PC-9 (cell line): Measurements from ENCODE around the gene CBFA2T3. TPM values are rescaled to one million over a fixed set of nuclear protein-coding genes. Genes with fewer than 3 reads are reported as not detected.

Experiments
- BruUV-seq: library from RNA; stranded (reverse); fragments of 400-500 nt; replicated peaks from 2 replicates; lab custom pipeline; 2021; lab: Mats Ljungman, UMichigan
- CTCF ChIA-PET: fragments of 300-600 bp; sonication (Branson Sonifier 250); formaldehyde crosslinking; loops from one replicate; lab custom pipeline; 2022; ENCODE audit warnings: antibody characterized with exemption; lab: Charles Lee
- POLR2A ChIA-PET: fragments of 300-600 bp; sonication (Branson Sonifier 250); formaldehyde crosslinking; loops from one replicate; lab custom pipeline; 2022; ENCODE audit warnings: antibody characterized with exemption; ENCODE audit not compliant: unreplicated experiment; lab: Charles Lee
- DNase-seq, 2 experiments: peaks; one replicate each; pipeline versions ENCODE4 v3.0.0 to v3.0.0-alpha.2; 2015 to 2022; ENCODE audit warnings: mixed read lengths in 1 of 2
- H2AFZ ChIP-seq: fragments of 200-600 bp; sonication (generic); 2 replicates; pipeline ENCODE4 v1.8.1; 2017; ENCODE audit warnings: antibody characterized with exemption
- H3F3A ChIP-seq: fragments of 200-600 bp; sonication (generic); 2 replicates; pipeline ENCODE4 v1.8.1; 2017; ENCODE audit warnings: antibody characterized with exemption, mild to moderate bottlenecking, low read depth; ENCODE audit not compliant: insufficient read depth
- H3K27ac ChIP-seq: fragments of 200-600 bp; sonication (generic); 2 replicates; pipeline ENCODE4 v1.6.1; 2016; ENCODE audit warnings: mixed run types
- H3K27me3 ChIP-seq: fragments of 200-600 bp; sonication (generic); 2 replicates; pipeline ENCODE4 v1.6.1; 2016; ENCODE audit warnings: low read depth, mixed run types; ENCODE audit not compliant: insufficient read depth
- H3K36me3 ChIP-seq: fragments of 200-600 bp; sonication (generic); 2 replicates; pipeline ENCODE4 v1.6.1; 2016; ENCODE audit warnings: low read depth, mixed run types
- H3K4me1 ChIP-seq: fragments of 200-600 bp; sonication (generic); replicated peaks from 2 replicates; pipeline ENCODE4 v1.6.1; 2016; ENCODE audit warnings: mixed run types; ENCODE audit not compliant: insufficient read depth
- H3K4me2 ChIP-seq: fragments of 200-600 bp; sonication (generic); 2 replicates; pipeline ENCODE4 v1.6.1; 2017; ENCODE audit warnings: mixed run types
- H3K4me3 ChIP-seq: fragments of 200-600 bp; sonication (generic); 2 replicates; pipeline ENCODE4 v1.6.1; 2016; ENCODE audit warnings: mixed run types
- H3K79me2 ChIP-seq: fragments of 200-600 bp; sonication (generic); 2 replicates; pipeline ENCODE4 v1.6.1; 2017; ENCODE audit warnings: low read depth, mixed run types
- H3K9me2 ChIP-seq: fragments of 200-600 bp; sonication (generic); 2 replicates; pipeline ENCODE4 v1.8.1; 2017; ENCODE audit warnings: mild to moderate bottlenecking; ENCODE audit not compliant: insufficient read depth
- H3K9me3 ChIP-seq: fragments of 200-600 bp; sonication (generic); 2 replicates; pipeline ENCODE4 v1.8.1; 2016; ENCODE audit warnings: low read depth; ENCODE audit not compliant: insufficient read depth
- H4K20me1 ChIP-seq: fragments of 200-600 bp; sonication (generic); 2 replicates; pipeline ENCODE4 v1.8.1; 2017; ENCODE audit not compliant: insufficient read depth
- EZH2 ChIP-seq: fragments of 200-600 bp; sonication (generic); IDR thresholded peaks from 2 replicates; pipeline ENCODE4 v1.8.0; 2017; ENCODE audit warnings: antibody characterized with exemption, low read depth
- intact Hi-C: fragments of 100-400 bp; cut with micrococcal nuclease; formaldehyde crosslinking; loops from one replicate; pipeline ENCODE4 v1.10.0; 2022; ENCODE audit not compliant: unreplicated experiment
- total RNA-seq: library from RNA; stranded (reverse); gene quantifications from 2 replicates; pipeline ENCODE4 v1.2.3, GENCODE V29; 2021
- TF ChIP-seq, protein P1 (sequence below): fragments of 200-600 bp; sonication (generic); conservative IDR thresholded peaks from 2 replicates; pipeline ENCODE4 v1.6.1; 2017; ENCODE audit warnings: mixed run types, antibody characterized with exemption, mild to moderate bottlenecking, moderate library complexity

CBFA2T3 gene
- total RNA-seq, 1 experiment from 2014 or later, result 1.0 TPM

DNA sequence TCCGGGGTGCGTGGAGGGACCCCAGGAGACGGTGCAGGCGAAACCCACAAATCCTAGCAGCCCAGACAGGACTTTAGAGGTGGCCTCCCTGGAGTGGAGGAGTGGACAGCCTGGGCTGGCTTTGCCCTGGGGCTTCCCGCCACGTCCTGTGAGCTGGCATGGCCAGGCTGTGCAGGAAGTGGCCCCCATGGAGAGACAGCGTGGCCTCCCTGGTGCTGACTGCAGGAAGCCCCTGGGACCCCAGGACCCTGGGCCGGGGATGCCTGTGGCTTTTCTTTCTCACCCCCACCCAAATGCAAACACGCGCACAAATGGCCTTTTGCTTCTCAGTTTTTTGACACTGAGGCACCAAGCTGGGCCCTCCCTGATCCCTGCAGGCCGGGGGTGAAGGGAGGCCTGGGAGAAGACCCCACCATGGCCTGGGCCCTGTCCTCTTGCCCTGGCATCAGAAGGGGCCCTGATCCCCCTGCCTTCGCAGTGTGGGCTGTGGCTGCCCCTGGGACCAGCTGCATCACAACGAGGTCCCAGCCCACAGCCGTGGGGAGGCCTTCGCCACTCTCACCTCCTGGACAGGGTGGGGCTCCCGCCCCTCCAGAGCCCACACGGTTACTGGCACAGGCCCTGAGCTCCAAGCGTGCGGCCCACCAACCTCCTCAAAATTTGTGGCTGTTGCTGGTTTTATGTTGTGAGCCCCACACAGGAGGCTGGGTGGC lies 58.9 kb downstream of the CBFA2T3 start:
- TF ChIP-seq, protein P1, sequence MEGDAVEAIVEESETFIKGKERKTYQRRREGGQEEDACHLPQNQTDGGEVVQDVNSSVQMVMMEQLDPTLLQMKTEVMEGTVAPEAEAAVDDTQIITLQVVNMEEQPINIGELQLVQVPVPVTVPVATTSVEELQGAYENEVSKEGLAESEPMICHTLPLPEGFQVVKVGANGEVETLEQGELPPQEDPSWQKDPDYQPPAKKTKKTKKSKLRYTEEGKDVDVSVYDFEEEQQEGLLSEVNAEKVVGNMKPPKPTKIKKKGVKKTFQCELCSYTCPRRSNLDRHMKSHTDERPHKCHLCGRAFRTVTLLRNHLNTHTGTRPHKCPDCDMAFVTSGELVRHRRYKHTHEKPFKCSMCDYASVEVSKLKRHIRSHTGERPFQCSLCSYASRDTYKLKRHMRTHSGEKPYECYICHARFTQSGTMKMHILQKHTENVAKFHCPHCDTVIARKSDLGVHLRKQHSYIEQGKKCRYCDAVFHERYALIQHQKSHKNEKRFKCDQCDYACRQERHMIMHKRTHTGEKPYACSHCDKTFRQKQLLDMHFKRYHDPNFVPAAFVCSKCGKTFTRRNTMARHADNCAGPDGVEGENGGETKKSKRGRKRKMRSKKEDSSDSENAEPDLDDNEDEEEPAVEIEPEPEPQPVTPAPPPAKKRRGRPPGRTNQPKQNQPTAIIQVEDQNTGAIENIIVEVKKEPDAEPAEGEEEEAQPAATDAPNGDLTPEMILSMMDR, result no peak
- no peak for TF ChIP-seq EZH2
- no peak overlapping the region for H2AFZ ChIP-seq
- no peak overlapping the region for H3K4me3 ChIP-seq
- ChIA-PET POLR2A (no interaction called here), CTCF (no interaction called here)
- BruUV-seq, result no TSS peak
- H3K79me2 ChIP-seq, result no peaks in the 10 kb centered on the region
- no peaks in the 10 kb centered on the region for H3K9me2 ChIP-seq
- intact Hi-C loops, result no loop called here
- H4K20me1 ChIP-seq, result no peaks in the 10 kb centered on the region
- no peaks in the 10 kb centered on the region for H3K9me3 ChIP-seq
- H3K36me3 ChIP-seq, result no peaks in the 10 kb centered on the region
- no peak overlapping the region for H3K27ac ChIP-seq
- 0 out of 2 replicates have a peak, but pooled peaks cover 3% of the 10 kb centered on the region for H3K27me3 ChIP-seq
- 0 out of 2 replicates have a peak, but pooled peaks cover 10% of the 10 kb centered on the region for H3K4me1 ChIP-seq
- no peak overlapping the region for H3K4me2 ChIP-seq
- DNase-seq, result no peak
- H3F3A ChIP-seq, result peaks cover 6% of the 10 kb centered on the region; the same call in 1 of the 2 replicates

DNA sequence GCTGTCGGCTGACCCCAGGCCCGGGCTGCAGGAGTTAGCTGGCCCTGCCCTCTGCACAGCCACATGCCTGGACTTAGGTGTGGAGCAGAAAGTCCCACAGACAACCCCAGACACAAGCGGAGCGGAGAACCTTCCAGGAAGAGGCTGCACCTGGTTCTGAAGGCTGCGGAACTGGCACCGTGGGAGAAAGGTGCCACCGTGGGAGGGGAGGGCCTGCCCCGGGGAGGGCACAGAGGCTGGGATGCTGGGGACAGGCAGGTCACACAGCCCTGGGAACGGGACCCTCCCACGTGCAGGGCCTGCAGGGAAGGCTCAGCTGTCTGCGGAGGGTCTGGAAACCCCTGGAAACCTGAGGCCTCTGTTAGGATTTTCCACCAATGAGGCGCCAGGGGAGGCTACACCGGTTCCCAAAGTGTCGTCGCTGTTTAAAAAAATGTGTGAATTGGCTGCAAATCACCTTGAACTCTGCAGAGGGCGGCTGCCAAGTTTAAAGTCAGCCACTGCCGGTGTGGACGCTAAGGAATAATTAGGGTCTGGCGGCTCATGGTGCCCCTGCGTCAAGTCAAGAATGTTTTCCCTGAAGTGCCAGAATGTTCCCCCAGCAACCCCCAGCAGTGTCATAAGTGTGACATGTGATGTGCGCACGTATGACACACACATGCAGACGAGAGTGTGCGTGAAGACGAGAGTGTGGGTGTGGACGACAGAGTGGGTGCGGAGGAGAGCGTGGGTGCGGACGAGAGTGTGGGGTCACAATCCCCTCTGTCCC lies 59.7 kb downstream of the CBFA2T3 start:
- Histone ChIP-seq H3K27me3 (0 out of 2 replicates have a peak, but pooled peaks cover 3% of the 10 kb centered on the region), H4K20me1 (no peaks in the 10 kb centered on the region), H3K9me3 (no peaks in the 10 kb centered on the region), H3K4me2 (no peak overlapping the region), H2AFZ (no peak overlapping the region), H3K36me3 (no peaks in the 10 kb centered on the region), H3K4me1 (0 out of 2 replicates have a peak, but pooled peaks cover 10% of the 10 kb centered on the region), H3K79me2 (no peaks in the 10 kb centered on the region), H3F3A (peaks cover 6% of the 10 kb centered on the region; the same call in 1 of the 2 replicates), H3K27ac (no peak overlapping the region), H3K9me2 (no peaks in the 10 kb centered on the region), H3K4me3 (no peak overlapping the region)
- intact Hi-C loops, result no loop called here
- no peak for DNase-seq
- ChIA-PET CTCF (no interaction called here), POLR2A (no interaction called here)
- TF ChIP-seq, protein P1, result no peak
- no TSS peak for BruUV-seq

DNA sequence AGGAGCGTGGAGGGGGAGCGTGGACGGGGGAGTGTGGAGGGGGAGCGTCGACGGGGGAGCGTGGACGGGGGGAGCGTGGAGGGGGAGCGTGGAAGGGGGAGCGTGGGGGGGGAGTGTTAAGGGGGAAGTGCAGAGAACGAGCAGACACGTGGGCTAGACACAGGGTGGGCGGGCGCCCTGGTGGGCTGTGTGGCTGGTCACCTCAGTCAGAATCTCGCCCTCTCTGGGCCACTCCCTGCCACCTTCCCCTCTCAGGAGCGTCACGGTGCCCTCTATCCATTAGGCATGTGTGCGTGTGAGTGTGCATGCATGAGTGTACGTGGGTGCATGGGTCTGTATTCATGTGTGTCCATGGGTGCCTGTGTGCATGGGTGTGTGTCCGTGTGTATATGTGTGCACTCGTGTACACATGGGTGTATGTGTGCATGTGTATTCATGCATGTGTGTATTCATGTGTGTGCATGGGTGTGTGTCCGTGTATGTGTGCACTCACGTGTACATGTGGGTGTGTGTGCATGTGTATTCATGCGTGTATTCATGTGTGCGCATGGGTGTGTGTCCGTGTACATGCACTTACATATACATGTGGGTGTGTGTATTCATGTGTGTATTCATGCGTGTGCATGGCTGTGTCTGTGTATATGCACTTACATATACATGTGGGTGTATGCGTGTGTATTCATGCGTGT lies 61.2 kb downstream of the CBFA2T3 start:
- Histone ChIP-seq H3K4me2 (no peak overlapping the region), H3F3A (peaks cover 6% of the 10 kb centered on the region; the same call in 1 of the 2 replicates), H3K27ac (no peak overlapping the region), H3K9me2 (no peaks in the 10 kb centered on the region), H3K4me3 (no peak overlapping the region), H3K79me2 (no peaks in the 10 kb centered on the region), H2AFZ (no peak overlapping the region), H3K9me3 (no peaks in the 10 kb centered on the region), H3K36me3 (no peaks in the 10 kb centered on the region), H4K20me1 (no peaks in the 10 kb centered on the region), H3K27me3 (0 out of 2 replicates have a peak, but pooled peaks cover 3% of the 10 kb centered on the region), H3K4me1 (0 out of 2 replicates have a peak, but pooled peaks cover 4% of the 10 kb centered on the region)
- BruUV-seq, result no TSS peak
- intact Hi-C loops, result no loop called here
- TF ChIP-seq, protein P1, result no peak
- no peak for TF ChIP-seq EZH2
- ChIA-PET CTCF (no interaction called here), POLR2A (no interaction called here)
- DNase-seq, result no peak
